HFFc6 (cell line): ENCODE data around the gene GALNT14. TPM values are rescaled to one million over a fixed set of nuclear protein-coding genes. Genes with fewer than 3 reads are reported as not detected.

Source experiments
- DNase-seq: peaks from one replicate; pipeline ENCODE4 v3.0.0-alpha.2; 2018
- H3K27ac Mint-ChIP-seq: 2 replicates; pipeline ENCODE4 v1.8.0; 2020; ENCODE audit warnings: mild to moderate bottlenecking, mixed read lengths
- H3K27me3 Mint-ChIP-seq: 2 replicates; pipeline ENCODE4 v1.8.0; 2021; ENCODE audit warnings: mild to moderate bottlenecking, moderate library complexity, mixed read lengths; ENCODE audit not compliant: insufficient read depth
- H3K36me3 Mint-ChIP-seq: 2 replicates; pipeline ENCODE4 v1.8.0; 2021; ENCODE audit warnings: low read depth, mixed read lengths
- H3K4me1 Mint-ChIP-seq: 2 replicates; pipeline ENCODE4 v1.8.0; 2020; ENCODE audit warnings: low read depth, mixed read lengths
- H3K4me3 Mint-ChIP-seq: 2 replicates; pipeline ENCODE4 v1.8.0; 2020; ENCODE audit warnings: mild to moderate bottlenecking, moderate library complexity, mixed read lengths
- H3K9me3 Mint-ChIP-seq: 2 replicates; pipeline ENCODE4 v1.8.0; 2020; ENCODE audit warnings: mild to moderate bottlenecking, mixed read lengths
- total RNA-seq, 6 experiments: library from RNA; stranded (reverse); fragmentation: NEBNext Ultra II Directional; extraction: Animal tissue kit (Norgen Biotek cat#: 25700); gene quantifications; 2 replicates in 1 of 6; 3 replicates in 5 of 6; pipeline ENCODE4 v1.2.3, GENCODE V29; 2021
- TF ChIP-seq, protein P1 (sequence below): fragments of 200-600 bp; sonication (generic); IDR thresholded peaks from 2 replicates; pipeline ENCODE4 v1.5.0; 2021; ENCODE audit warnings: antibody characterized with exemption, mild to moderate bottlenecking

The GALNT14 gene
- total RNA-seq, 6 experiments from 2014 or later: 0.11 to 1.0 (median 0.25) TPM; not detected in 1

DNA sequence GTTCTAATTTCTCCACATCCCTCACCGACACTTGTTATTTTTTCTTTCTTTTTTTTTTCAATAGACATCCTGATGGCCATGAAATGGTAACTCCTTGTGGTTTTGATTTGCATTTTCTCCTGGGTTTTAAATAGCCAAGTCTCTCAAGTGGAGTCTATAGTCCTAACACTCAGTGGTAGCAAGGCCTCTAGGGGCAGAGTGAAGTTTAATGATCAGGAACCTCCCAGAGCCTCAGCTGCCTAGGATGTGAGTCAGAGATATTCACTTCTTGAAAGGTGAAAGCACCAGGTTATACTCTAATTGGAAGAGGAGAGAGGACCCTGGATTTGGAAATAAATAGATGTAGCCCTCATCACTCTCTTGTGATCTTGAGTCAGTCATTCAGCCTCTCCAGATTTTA lies 268.3 kb downstream of the GALNT14 start:
- TF ChIP-seq, protein P1, sequence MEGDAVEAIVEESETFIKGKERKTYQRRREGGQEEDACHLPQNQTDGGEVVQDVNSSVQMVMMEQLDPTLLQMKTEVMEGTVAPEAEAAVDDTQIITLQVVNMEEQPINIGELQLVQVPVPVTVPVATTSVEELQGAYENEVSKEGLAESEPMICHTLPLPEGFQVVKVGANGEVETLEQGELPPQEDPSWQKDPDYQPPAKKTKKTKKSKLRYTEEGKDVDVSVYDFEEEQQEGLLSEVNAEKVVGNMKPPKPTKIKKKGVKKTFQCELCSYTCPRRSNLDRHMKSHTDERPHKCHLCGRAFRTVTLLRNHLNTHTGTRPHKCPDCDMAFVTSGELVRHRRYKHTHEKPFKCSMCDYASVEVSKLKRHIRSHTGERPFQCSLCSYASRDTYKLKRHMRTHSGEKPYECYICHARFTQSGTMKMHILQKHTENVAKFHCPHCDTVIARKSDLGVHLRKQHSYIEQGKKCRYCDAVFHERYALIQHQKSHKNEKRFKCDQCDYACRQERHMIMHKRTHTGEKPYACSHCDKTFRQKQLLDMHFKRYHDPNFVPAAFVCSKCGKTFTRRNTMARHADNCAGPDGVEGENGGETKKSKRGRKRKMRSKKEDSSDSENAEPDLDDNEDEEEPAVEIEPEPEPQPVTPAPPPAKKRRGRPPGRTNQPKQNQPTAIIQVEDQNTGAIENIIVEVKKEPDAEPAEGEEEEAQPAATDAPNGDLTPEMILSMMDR: no peak
- no peaks in the 10 kb centered on the region for H3K4me1 Mint-ChIP-seq
- no peak for DNase-seq
- no peaks in the 10 kb centered on the region for H3K36me3 Mint-ChIP-seq
- H3K27ac Mint-ChIP-seq: no peak overlapping the region
- peaks cover 4% of the 10 kb centered on the region; the same call in 1 of the 2 replicates for H3K9me3 Mint-ChIP-seq
- H3K4me3 Mint-ChIP-seq: no peak overlapping the region
- peaks cover 6% of the 10 kb centered on the region for H3K27me3 Mint-ChIP-seq

DNA sequence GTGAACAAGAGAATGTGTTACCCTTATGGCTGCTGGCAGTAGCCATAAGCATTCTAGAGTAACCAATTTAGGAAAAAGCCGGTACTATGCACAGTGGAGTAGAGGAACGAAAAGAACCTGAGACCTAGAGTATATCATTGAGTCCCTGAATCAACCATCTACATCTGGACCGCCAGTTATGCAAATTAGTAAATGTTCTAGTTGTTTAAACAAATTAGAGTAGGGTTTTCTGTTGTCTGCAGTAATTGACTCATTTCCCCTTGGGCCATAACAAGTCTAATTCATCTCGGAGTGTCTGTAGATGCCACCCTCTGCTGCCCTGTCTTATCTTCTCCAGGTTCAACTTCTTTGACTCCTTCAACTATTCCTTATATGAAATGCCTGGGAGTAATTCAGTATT lies 270.9 kb downstream of the GALNT14 start:
- H3K27me3 Mint-ChIP-seq: peaks cover 4% of the 10 kb centered on the region; the same call in 1 of the 2 replicates
- H3K9me3 Mint-ChIP-seq: peaks cover 4% of the 10 kb centered on the region; the same call in 1 of the 2 replicates
- no peaks in the 10 kb centered on the region for H3K4me1 Mint-ChIP-seq
- DNase-seq: no peak
- no peak overlapping the region for H3K4me3 Mint-ChIP-seq
- H3K36me3 Mint-ChIP-seq: no peaks in the 10 kb centered on the region
- TF ChIP-seq, protein P1: no peak
- no peak overlapping the region for H3K27ac Mint-ChIP-seq

DNA sequence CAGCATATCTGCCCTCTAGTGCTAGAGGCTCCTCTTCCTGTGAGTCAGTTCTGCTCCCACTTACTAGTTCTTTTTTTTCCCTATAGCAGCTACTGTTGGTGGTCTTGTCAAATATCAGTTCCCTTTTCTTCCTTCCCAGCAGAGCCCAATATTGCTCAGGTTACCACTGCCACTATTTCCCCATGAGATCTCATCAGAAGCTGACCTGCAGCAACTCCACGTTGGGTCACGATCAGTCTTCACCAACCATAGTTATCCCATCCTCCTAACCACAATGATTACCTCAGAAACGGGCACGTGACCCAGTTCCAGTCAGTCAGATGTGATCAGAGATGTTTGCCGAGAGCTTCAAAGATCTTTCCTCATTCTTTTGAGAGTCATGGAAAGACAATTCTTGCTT lies 271.3 kb downstream of the GALNT14 start:
- DNase-seq: no peak
- H3K27me3 Mint-ChIP-seq: peaks cover 4% of the 10 kb centered on the region; the same call in 1 of the 2 replicates
- H3K9me3 Mint-ChIP-seq: peaks cover 4% of the 10 kb centered on the region; the same call in 1 of the 2 replicates
- no peaks in the 10 kb centered on the region for H3K36me3 Mint-ChIP-seq
- no peaks in the 10 kb centered on the region for H3K4me1 Mint-ChIP-seq
- H3K4me3 Mint-ChIP-seq: no peak overlapping the region
- TF ChIP-seq, protein P1: no peak
- H3K27ac Mint-ChIP-seq: no peak overlapping the region

DNA sequence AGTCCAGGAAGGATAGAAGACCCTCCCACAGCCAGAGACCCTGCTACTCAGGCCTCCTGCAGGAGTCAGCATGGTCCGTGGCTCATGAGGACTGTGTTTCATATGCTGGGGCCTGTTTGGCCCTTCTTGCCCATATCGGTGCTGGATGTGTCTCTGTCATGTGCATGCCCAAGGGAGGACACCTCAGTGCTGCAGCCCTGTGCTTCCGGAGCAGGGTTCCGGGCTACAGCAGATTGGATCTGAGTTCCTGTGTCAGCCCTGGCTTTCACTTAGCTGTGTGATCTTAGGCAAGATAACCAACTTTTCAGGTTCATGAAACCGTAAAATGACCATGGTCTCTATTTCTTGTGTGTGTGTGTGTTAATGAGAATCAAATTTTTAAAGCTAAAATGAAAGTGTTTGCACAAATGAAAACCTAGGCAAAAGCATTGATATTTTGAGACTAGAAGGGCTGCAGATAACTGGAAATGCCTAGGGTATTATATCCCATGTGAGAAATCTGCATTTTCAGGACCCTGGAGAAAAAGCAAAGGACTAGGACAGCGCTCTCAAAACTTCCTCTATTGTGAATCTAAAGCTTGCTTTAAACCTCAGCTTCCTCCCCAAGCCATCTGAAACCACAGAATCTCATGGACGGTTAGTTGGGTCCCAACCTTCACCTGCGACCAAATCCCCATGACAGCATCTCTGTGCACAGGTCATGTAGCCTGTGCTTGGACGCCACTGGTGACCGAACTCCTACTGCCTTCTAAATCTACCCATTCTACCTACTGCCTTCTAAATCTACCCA lies 272.2 kb downstream of the GALNT14 start:
- peaks cover 4% of the 10 kb centered on the region; the same call in 1 of the 2 replicates for H3K9me3 Mint-ChIP-seq
- H3K27me3 Mint-ChIP-seq: peaks cover 4% of the 10 kb centered on the region; the same call in 1 of the 2 replicates
- no peak for DNase-seq
- H3K4me1 Mint-ChIP-seq: no peaks in the 10 kb centered on the region
- H3K4me3 Mint-ChIP-seq: no peak overlapping the region
- H3K36me3 Mint-ChIP-seq: no peaks in the 10 kb centered on the region
- no peak overlapping the region for H3K27ac Mint-ChIP-seq
- TF ChIP-seq, protein P1: no peak

DNA sequence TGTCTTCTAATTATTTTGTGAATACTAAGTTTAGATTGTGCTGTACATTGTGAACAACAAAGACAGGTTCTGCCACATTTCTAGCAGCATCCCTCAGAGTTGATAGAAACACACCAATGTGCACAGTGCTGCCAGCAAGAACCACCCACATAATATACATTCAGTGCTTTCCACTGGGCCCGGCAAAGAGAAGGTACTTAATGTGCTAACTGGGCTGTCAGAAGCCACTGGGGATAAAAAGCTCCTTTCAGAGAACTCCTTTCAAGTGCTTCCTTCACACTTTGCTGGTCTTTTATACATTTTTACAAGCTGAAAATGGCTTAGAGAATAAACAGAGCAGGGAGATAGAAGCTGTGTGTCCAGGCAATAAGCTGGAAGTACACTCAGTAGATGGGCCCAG lies 273.0 kb downstream of the GALNT14 start:
- TF ChIP-seq, protein P1: no peak
- no peak for DNase-seq
- no peak overlapping the region for H3K4me3 Mint-ChIP-seq
- no peaks in the 10 kb centered on the region for H3K4me1 Mint-ChIP-seq
- H3K27ac Mint-ChIP-seq: no peak overlapping the region
- peaks cover 4% of the 10 kb centered on the region; the same call in 1 of the 2 replicates for H3K9me3 Mint-ChIP-seq
- no peaks in the 10 kb centered on the region for H3K36me3 Mint-ChIP-seq
- peaks cover 4% of the 10 kb centered on the region; the same call in 1 of the 2 replicates for H3K27me3 Mint-ChIP-seq
